Measurements from ENCODE around the gene INVS.

The INVS gene

DNA sequence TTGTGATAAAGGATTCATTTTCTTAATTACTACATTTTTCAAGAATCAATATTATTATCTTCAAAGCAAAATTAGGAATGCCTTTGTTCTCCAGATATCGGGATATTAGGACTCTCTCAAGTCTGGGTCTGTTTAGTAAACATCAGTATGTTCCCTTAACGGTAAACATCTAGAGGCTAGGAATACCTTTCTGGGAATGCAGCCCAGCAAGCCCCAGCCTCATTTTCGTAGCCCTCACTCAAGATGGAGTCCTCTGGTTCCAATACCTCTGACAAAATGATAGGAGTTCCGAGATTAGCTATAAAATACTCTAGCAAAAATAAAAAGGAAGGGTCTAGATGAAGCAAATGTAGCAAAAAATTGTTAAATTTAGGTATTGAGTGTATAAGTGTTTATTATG is 169.2 kb downstream of the INVS start:
- no peak for DNase-seq

- no peak for DNase-seq
These were observed 170.6 kb downstream of the INVS start for GRCh38 chr9:100269656-100270055.

- DNase-seq: no peak
These were observed 178.3 kb downstream of the INVS start for GRCh38 chr9:100277166-100277979.

GRCh38 chr9:100281066-100281465 is 182.0 kb downstream of the INVS start:
- no peak for DNase-seq

DNA sequence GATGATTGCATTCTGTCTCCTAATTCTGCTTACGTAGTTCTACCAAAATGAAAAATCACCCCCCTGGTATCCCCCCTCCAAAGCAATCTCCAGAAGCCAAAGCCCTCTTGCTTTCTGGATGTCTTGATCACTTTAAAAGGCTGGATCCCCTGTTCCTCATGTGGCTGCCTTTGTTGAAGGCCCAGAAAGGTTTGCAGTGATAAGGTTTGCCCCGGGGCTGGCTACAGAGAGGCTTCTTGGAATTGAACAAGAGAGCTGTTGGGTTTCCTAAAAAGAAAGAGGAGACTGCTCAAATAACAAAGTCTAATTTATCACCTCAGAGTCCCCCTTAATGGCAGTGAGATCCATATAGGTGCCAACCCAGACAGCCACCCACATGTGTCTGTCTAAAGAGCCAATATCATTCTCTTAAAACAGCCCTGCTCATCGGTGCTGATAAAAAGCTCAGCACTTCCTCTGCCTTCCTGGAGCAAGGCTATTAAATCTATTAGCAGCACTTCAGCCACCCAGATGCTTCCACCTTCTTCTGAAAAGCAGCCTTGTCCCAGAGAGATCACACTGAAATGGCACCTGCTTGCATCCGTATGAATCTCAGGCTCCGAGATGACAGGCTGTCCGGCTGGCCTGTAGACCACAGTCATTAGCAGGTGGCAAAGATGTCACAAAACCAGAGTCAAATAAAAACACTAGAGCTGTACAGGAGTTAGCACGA is 182.8 kb downstream of the INVS start:
- no peak for DNase-seq

- no peak for DNase-seq
These were observed 183.3 kb downstream of the INVS start for GRCh38 chr9:100282388-100282719.

DNA sequence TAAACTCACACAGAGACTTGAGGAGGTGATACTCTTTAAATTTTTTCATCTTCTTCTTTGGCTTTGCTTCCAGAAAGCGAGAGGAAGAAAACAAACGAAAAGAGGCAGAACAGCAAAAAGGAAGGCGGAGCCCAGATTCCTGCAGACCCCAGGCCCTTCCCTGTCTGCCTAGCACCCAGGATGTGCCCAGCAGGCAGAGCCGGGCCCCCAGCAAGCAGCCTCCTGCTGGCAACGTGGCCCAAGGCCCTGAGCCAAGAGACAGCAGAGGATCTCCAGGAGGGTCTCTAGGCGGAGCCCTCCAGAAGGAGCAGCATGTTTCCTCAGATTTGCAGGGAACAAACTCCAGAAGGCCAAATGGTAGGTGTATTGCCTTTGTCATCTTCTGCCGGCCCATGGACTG is 185.2 kb downstream of the INVS start:
- DNase-seq: no peak

DNA sequence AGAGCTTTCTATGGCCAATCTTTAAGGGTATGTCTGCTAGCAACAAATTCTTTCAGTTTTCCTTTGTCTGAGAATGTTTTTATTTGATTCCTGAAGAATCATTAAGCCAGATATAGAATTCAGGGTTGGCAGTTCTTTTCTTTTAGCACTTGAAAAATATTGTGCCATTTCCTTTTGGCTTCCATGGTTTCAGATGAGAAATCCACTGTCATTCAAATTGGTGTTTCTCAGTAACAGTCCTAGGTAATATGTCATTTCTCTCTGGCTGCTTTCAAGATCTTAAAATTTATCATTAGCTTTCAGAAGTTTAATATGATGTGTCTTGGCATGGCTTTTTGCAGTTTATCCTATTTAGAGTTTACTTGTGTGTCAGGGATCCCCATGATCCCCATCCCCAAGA is 186.0 kb downstream of the INVS start:
- DNase-seq: no peak

DNA sequence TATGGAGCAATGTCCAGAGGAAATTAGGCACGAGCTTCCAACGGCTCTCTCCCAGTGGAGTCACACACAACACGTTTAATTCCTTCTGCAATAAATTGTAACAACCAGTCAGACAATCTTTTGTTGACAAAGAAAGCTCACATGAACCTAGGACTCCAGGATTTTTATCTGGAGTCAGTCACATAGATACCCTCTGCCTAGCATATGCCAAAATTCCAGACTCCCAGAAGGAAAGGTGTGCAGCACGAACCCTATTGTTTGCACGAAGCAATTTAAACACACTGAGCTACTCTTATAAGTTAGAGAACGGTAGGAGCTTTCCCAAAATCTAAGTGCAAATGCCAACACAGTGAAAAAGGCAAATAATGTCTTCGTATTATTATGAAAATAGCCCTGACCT is 186.6 kb downstream of the INVS start:
- DNase-seq: no peak

DNA sequence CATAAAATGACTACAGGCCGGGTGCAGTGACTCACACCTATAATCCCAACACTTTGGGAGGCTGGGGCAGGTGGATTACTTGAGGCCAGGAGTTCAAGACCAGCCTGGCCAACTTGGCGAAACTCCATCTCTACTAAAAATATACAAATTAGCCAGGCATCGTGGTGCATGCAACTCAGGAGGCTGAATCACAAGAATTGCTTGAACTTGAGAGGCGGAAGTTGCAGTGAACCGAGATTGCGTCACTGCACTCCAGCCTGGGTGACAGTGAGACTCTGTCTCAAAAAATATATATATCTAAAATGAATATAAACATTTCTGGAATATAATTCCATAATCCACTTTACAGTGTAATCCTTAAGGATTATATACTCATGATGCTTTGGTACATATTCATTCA is 187.2 kb downstream of the INVS start:
- DNase-seq: no peak

DNA sequence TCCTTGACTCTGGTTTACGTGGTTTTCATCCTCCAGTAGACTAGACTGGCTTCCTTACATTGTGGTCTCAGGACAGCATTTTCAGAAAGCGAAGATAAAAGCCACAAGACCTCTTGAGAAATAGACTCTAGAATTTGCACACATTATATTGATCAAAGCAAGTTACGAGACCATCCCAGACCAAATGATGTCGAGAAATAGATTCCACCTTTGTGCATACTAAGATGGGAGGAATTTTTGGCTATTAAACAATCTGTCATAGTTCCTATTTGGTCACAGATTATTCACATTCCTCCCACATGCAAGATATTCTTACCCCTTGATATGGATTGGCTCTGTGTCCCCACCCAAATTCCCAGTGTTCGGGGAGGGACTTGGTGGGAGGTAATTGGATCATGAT is 188.1 kb downstream of the INVS start:
- DNase-seq: no peak

DNA sequence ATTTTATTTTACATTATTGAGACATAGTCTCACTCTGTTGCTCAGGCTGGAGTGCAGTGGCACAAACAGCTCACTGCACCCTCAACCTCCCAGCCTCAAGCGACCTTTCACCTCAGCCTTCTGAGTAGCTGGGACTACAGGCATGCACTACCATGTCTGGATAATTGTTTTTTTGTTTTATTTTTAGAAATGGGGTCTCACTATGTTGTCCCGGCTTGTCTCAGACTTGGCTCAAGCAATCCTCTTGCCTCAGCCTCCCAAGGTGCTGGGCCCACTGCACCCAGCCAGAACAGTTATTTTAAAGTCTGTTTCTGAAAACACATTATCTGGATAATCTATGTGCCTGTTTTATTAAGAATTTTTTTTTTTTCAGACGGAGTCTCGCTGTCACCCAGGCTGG is 191.7 kb downstream of the INVS start:
- DNase-seq: no peak

DNA sequence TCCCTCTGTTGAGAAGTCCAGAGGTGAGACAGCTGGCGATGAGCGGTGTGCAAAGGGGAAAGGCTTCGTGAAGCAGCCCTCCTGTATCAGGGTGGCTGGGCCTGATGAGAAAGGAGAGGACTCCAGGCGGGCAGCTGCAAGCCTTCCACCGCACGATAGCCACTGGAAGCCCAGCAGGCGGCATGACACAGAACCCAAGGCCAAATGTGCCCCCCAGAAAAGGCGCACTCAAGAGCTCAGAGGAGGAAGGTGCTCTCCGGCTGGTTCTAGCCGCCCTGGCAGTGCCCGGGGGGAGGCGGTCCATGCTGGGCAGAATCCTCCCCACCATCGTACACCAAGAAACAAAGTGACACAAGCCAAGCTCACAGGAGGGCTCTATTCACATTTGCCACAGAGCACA is 193.4 kb downstream of the INVS start:
- no peak for DNase-seq

- no peak for DNase-seq
These were observed 195.3 kb downstream of the INVS start for GRCh38 chr9:100294341-100294740.

- no peak for DNase-seq
These were observed 195.8 kb downstream of the INVS start for GRCh38 chr9:100294806-100295205.

DNA sequence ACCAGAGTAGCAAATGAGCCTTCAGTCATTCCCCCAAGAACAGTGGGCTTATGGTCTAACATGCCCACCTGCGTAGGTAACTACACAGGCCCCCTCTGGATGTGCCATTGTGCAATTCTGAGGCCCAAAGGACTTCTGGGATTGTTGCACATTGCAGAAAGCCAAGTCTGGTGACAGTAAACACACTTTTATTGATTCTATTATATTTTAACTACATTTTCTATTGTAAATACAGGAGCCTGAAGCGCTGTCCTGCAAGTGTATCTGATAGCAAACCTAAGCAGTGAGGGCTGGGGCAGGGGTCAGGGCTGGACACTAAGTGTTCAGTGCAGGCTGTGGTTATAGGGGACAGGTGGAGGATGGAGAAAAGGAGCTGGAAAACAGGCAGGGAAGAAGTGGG is 196.2 kb downstream of the INVS start:
- no peak for DNase-seq

DNA sequence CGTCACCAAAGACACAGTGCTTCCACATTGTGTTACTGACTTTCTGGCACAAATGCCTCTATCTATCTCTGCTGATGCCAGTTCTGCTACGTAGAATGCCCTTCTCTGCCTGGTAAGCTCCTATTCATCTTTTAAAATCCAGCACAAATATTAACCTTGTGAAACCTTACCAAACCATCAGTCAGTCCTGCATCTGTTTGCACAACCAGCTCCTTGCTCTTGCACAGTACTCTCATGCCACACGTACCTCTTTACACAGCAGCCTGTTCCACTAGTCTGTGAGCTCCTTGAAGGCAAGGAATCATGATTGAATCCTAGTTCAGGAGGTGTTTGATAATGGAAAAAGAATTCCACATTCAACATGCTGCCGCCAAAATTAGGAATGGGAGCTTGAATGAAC is 197.4 kb downstream of the INVS start:
- no peak for DNase-seq

DNA sequence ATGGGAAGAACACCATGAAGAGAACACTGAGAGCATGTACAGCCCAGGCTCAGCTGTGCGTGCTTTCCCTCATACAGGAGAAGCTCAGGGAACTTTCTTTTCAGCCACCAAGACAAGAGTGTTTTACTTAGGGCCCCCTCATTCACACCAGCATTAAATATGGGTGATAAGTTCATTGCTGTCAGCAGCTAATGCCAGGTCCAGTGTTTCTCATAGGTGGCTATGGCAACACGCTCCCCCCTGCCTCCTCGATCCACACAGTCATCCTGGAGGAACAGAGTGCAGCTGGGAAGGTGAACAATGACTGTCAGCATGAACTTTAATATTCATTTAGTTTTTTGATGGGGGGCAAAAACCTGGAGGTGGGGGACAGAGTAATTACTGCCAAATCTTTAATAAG is 199.3 kb downstream of the INVS start:
- DNase-seq: no peak

DNA sequence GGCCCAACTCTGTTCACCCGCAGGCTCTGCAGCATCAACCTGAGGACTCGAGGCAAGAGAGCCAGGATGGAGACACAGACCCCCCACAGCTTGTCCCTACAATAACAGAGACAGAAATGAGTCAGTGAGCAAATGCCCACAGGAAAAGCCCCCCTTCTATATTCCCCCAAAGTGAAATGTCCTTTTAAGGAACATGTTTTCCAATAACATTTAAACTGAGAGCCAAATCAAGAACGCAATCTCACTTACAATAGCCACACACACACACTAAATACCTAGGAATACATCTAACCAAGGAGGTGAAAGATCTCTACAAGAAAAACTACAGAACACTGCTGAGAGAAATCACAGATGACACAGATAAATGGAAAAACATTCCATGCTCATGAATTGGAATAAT is 204.7 kb downstream of the INVS start:
- DNase-seq: no peak

GRCh38 chr9:100306283-100306682 is 207.2 kb downstream of the INVS start:
- no peak for DNase-seq

DNA sequence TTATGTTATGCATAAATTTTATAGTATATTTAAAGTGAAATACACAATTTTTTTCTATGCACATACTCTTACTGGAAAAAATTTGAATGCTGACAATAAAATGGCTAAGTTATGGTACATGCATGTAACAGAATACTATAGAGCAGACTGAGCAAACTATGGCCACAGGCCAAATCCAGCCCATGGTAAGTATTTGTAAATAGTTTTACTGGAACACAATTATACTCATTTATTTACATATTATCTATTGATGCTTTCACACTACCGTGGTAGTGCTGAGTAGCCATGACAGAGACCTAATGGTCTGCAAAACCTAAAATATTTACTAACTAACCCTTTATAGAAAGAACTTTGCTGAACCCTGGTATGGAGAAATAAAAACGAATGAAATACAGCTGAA is 208.0 kb downstream of the INVS start:
- DNase-seq: no peak

GRCh38 chr9:100308965-100309564 is 210.0 kb downstream of the INVS start:
- no peak for DNase-seq

DNA sequence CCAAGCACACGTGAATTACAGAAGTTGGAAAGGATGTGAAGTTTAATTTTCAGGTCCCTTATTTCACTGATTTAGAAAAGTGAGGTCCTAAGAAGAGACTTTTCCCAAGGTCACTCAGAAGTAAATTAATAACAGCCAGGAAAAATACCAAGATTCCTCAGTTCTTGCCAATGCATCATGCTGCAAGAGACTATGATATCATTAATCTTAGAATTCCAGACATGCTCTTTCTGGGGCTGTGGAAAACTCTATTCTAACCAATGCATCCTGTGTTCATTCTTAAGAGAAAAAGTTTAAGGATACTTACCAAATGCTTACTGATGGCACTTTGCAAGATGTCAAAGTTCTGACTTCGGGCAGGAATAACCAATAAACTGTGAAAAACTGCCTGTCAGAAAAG is 210.9 kb downstream of the INVS start:
- no peak for DNase-seq

Measured in hypothalamus (tissue), 51 donors.